GM19025 (cell line): ENCODE results near the gene ZNF584.
A peak's percentile ranks its signal among the peaks of the same experiment; 100 is the strongest.

Source experiments
- ATAC-seq: cut with Tn5 transposase; IDR thresholded peaks from one replicate; pipeline ENCODE4 v1.9.1; 2021; ENCODE audit warnings: mild to moderate bottlenecking, low read depth, moderate library complexity; ENCODE audit not compliant: unreplicated experiment

The ZNF584 gene

GRCh38 chr19:58453743-58454142 lies 45.3 kb downstream of the ZNF584 start:
- no peak for ATAC-seq

GRCh38 chr19:58455306-58455705 lies 46.9 kb downstream of the ZNF584 start:
- no peak for ATAC-seq

DNA sequence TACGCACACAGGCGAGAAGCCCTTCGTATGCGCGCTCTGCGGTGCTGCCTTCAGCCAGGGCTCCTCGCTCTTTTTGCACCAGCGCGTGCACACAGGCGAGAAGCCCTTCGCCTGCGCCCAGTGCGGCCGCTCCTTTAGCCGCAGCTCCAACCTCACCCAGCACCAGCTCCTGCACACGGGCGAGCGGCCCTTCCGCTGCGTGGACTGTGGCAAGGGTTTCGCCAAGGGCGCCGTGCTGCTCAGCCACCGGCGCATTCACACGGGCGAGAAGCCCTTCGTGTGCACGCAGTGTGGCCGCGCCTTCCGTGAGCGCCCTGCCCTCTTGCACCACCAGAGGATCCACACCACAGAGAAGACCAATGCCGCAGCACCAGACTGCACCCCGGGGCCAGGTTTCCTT lies 47.7 kb downstream of the ZNF584 start:
- no peak for ATAC-seq

GRCh38 chr19:58460039-58460438 lies 51.6 kb downstream of the ZNF584 start:
- ATAC-seq = no peak

DNA sequence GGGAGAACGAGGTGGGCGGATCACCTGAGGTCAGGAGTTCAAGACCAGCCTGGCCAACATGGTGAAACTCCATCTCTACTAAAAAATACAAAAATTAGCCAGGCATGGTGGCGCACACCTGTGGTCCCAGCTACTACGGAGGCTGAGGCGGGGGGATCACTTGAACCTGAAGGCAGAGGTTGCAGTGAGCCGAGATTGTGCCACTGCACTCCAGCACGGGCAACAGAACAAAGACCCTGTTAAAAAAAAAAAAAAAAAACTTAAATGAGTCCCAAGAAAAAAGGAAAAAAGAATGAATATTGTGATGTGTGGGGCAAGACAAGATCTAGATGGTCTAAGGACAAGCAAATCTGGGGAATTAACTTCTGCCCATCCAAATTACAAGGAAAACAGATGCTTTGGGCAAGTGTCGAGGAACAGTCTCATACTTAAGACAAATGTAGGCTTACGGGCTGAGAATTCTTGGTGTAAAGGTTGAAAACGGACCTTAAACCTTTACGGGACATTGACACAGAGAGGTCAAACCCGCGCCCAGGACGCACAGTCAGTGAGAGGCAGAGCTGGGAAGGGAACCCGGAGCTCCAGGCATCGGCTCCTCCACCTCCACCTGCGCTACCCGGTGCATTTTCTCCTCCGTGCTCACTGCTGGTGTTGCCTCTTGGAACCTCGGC lies 57.8 kb downstream of the ZNF584 start:
- ATAC-seq = peak; percentile 5

DNA sequence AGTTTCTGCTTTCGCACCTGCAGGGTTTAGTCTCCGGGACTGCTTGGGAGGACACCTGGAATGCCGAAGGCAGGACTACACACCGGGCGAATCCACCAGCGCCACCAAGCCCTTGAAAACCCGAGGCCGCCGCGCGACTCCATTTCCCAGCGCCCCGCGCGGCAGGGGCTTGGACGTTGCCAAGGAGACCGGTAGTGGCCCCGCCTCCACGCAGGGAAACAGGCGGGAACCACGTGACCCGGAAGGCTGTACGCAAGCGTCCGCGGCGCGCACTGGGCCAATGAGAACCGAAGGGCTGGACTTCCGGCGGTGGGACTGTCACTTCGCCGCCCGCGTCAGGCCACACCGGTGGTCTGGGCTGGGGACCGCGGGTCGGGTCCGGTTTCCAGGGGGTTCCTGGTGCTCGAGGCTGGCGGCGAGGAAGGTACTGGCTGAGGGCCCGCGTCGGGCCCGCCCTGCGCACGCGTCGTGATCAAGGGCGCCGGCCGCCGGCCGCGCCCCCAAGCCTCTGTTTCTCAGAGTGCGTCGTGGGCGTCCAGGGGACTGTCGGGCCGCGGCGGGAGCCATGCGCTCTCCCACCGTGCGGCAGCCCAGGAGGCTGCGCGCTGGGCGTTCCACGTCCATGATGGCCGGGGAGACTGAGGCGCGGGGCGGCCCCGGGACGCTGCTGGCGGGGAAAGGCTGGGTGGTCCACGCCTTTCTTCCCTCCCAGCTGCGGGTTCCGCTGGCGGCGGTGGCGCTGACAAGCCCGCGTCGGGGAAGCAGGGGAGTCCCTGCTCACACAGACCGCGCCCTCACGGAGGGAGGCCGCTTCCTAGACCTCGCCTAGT lies 58.5 kb downstream of the ZNF584 start, which contains the start of gene ZNF324:
Gene ZNF324 (plus strand): TSS at position 321 of the 830 bp plus-strand sequence. CDS start 2,106 bp downstream, outside the sequence.
- ATAC-seq = peak; percentile 96
